NCI-H748 (cell line): ENCODE results near the gene TMEM95.

Experiments used
- DNase-seq: peaks from one replicate; lab custom pipeline; 2025; ENCODE audit not compliant: unreplicated experiment; lab: John Stamatoyannopoulos, UW

The TMEM95 gene

GRCh38 chr17:7374353-7374752, 19.4 kb downstream of the TMEM95 start:
- no peak for DNase-seq

GRCh38 chr17:7379134-7379533, 24.2 kb downstream of the TMEM95 start:
- DNase-seq, result no peak

- DNase-seq, result peak; percentile 54
Observed at GRCh38 chr17:7380321-7380720, 25.4 kb downstream of the TMEM95 start.

- peak; percentile 48 for DNase-seq
Observed at GRCh38 chr17:7380855-7381683, 26.1 kb downstream of the TMEM95 start, which contains the start of gene TNK1. Gene TNK1, plus strand, starts transcription at chr17:7381089. Its CDS starts 1,838 bp downstream, at chr17:7382927.

- DNase-seq, result no peak
Observed at GRCh38 chr17:7382901-7383300, 27.9 kb downstream of the TMEM95 start.

GRCh38 chr17:7383371-7383741, 28.4 kb downstream of the TMEM95 start:
- no peak for DNase-seq

- peak; percentile 92 for DNase-seq
Observed at GRCh38 chr17:7383742-7384488, 29.0 kb downstream of the TMEM95 start.

- DNase-seq, result no peak
Observed at GRCh38 chr17:7384489-7385081, 29.6 kb downstream of the TMEM95 start.

- no peak for DNase-seq
Observed at GRCh38 chr17:7388856-7389255, 33.9 kb downstream of the TMEM95 start.

- no peak for DNase-seq
Observed at GRCh38 chr17:7389924-7390910, 35.3 kb downstream of the TMEM95 start.

GRCh38 chr17:7391307-7391706, 36.4 kb downstream of the TMEM95 start:
- DNase-seq, result no peak

- no peak for DNase-seq
Observed at GRCh38 chr17:7392696-7393612, 38.0 kb downstream of the TMEM95 start.

- DNase-seq, result peak; percentile 85
Observed at GRCh38 chr17:7393613-7394451, 38.9 kb downstream of the TMEM95 start.

- peak; percentile 91 for DNase-seq
Observed at GRCh38 chr17:7394452-7395191, 39.7 kb downstream of the TMEM95 start, which contains the start of gene PLSCR3. Gene PLSCR3, minus strand, starts transcription at chr17:7394525. Its CDS starts 415 bp downstream, at chr17:7394110.

- no peak for DNase-seq
Observed at GRCh38 chr17:7396147-7396546, 41.2 kb downstream of the TMEM95 start.

GRCh38 chr17:7398612-7399011, 43.7 kb downstream of the TMEM95 start:
- no peak for DNase-seq

- peak; percentile 78 for DNase-seq
Observed at GRCh38 chr17:7403043-7403726, 48.2 kb downstream of the TMEM95 start.

GRCh38 chr17:7403727-7403976, 48.7 kb downstream of the TMEM95 start:
- DNase-seq, result peak; percentile 93
